BE2C (cell line): ENCODE measurements around the gene PDAP1.
"Not testable (repeated sequence)": the region's sequence is repeated elsewhere in the genome, so short reads cannot be mapped to it uniquely, and the experiment has no call there.

ENCODE experiments used
- DNase-seq: peaks from one replicate; pipeline ENCODE4 v3.0.0-alpha.2; 2020
- H3K27me3 ChIP-seq: fragments of 250-450 bp; sonication (Bioruptor Pico); 2 replicates; pipeline ENCODE4 v1.5.1; 2020; ENCODE audit warnings: mild to moderate bottlenecking
- H3K36me3 ChIP-seq: fragments of 250-450 bp; sonication (Bioruptor Pico); 2 replicates; pipeline ENCODE4 v1.5.1; 2020; ENCODE audit warnings: mild to moderate bottlenecking
- H3K4me1 ChIP-seq: fragments of 250-450 bp; sonication (Bioruptor Pico); 2 replicates; pipeline ENCODE4 v1.5.1; 2020
- H3K4me3 ChIP-seq: 2 replicates; pipeline ENCODE4 v1.5.1; 2011; ENCODE audit warnings: low read depth, low read length
- H3K9me3 ChIP-seq: fragments of 250-450 bp; sonication (Bioruptor Pico); 2 replicates; pipeline ENCODE4 v1.5.1; 2020
- CTCF ChIP-seq: IDR thresholded peaks from 2 replicates; pipeline ENCODE4 v1.5.1; 2012; ENCODE audit warnings: mild to moderate bottlenecking, low read depth, low read length

PDAP1 gene

GRCh38 chr7:99366646-99367045, 41.8 kb downstream of the PDAP1 start:
- no peak for DNase-seq
- peaks cover 49% of the 10 kb centered on the region for H3K36me3 ChIP-seq
- TF ChIP-seq CTCF = no peak
- no peaks in the 10 kb centered on the region for H3K27me3 ChIP-seq
- no peaks in the 10 kb centered on the region for H3K4me1 ChIP-seq
- no peak overlapping the region for H3K4me3 ChIP-seq
- H3K9me3 ChIP-seq = no peaks in the 10 kb centered on the region; the same call in 1 of the 2 replicates

- DNase-seq = peak; percentile 55
- Histone ChIP-seq H3K4me3 (no peak overlapping the region), H3K27me3 (no peaks in the 10 kb centered on the region), H3K9me3 (no peaks in the 10 kb centered on the region; the same call in 1 of the 2 replicates), H3K36me3 (peaks cover 59% of the 10 kb centered on the region), H3K4me1 (no peaks in the 10 kb centered on the region)
- TF ChIP-seq CTCF = peak; percentile 60
These were observed 42.9 kb downstream of the PDAP1 start for GRCh38 chr7:99365318-99366141.

- H3K9me3 ChIP-seq = no peaks in the 10 kb centered on the region; the same call in 1 of the 2 replicates
- H3K4me3 ChIP-seq = no peak overlapping the region
- H3K36me3 ChIP-seq = peaks cover 80% of the 10 kb centered on the region
- no peak for TF ChIP-seq CTCF
- no peak for DNase-seq
- no peaks in the 10 kb centered on the region for H3K27me3 ChIP-seq
- no peaks in the 10 kb centered on the region for H3K4me1 ChIP-seq
These were observed 45.1 kb downstream of the PDAP1 start for GRCh38 chr7:99363286-99363685.

- peaks cover 80% of the 10 kb centered on the region for H3K36me3 ChIP-seq
- H3K4me1 ChIP-seq = no peaks in the 10 kb centered on the region
- TF ChIP-seq CTCF = no peak
- H3K4me3 ChIP-seq = no peak overlapping the region
- H3K9me3 ChIP-seq = no peaks in the 10 kb centered on the region; the same call in 1 of the 2 replicates
- DNase-seq = no peak
- no peaks in the 10 kb centered on the region for H3K27me3 ChIP-seq
These were observed 45.6 kb downstream of the PDAP1 start for GRCh38 chr7:99362801-99363200.

- Histone ChIP-seq H3K27me3 (no peaks in the 10 kb centered on the region), H3K36me3 (peaks cover 82% of the 10 kb centered on the region), H3K4me3 (no peak overlapping the region), H3K4me1 (no peaks in the 10 kb centered on the region), H3K9me3 (no peaks in the 10 kb centered on the region; the same call in 1 of the 2 replicates)
- no peak for DNase-seq
- no peak for TF ChIP-seq CTCF
These were observed 48.8 kb downstream of the PDAP1 start for GRCh38 chr7:99359465-99360154.

GRCh38 chr7:99358521-99358920, 49.9 kb downstream of the PDAP1 start:
- H3K9me3 ChIP-seq, DNase-seq, H3K4me3 ChIP-seq, H3K4me1 ChIP-seq, H3K27me3 ChIP-seq: not testable (repeated sequence)
- peaks cover 82% of the 10 kb centered on the region for H3K36me3 ChIP-seq
